Uterine smooth muscle cell (primary cell): ENCODE results near the gene HGFAC. TPM values are rescaled to one million over a fixed set of nuclear protein-coding genes. Genes with fewer than 3 reads are reported as not detected.

Experiments used
- total RNA-seq: library from RNA; depleted of rRNA; stranded (reverse); fragments of >200 nt; gene quantifications from 2 replicates; pipeline ENCODE4 v1.2.3, GENCODE V29; 2014

HGFAC gene
- total RNA-seq, result 0.11 TPM in 1 of 2 replicates, not detected in the other

GRCh38 chr4:3441501-3442459 lies at the start of gene HGFAC:
Gene HGFAC, plus strand, starts transcription at chr4:3441968. Its CDS starts 34 bp downstream, at chr4:3442002.

DNA sequence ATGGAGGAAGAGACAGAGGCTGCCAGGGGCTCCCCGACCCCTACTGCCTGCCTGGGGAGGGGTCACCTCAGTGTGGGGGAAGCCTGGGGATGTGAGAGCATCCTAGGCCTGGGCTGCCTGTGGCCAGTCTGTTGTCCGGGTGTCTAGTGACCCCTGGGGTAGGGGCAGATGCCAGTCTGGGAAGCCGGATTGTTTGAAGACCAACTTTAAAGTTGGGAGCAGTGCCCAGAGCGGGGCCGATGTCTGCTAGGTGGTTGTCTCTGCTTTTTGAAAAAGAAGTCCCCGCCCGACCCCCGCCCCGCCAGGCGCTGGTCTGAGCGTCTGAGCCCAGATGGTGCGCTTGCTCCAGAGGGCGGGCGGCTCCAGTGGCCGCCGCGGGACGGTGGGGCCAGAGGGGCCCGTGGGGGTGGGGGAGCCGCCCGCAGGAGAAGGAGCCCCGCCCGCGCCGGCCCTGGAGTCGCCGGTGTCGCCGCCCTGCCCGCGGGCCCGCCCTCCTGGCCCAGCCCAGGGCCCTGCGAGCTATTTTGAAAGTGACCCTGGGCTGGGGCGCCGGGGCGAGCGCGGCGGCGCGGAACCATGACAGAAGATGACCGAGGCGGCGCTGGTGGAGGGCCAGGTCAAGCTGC lies 21.1 kb downstream of the HGFAC start, which contains the start of gene DOK7:
TSS of gene DOK7 (plus strand) at position 517 of the 626 bp plus-strand sequence. CDS start at position 587, 70 bp downstream.

Other genes starting within 250 kb of the HGFAC start
- 0.33 and 0.37 TPM in 2 replicates for gene MSANTD1, start 192.8 kb upstream of the HGFAC start, total RNA-seq
- gene RGS12, start 148.9 kb upstream of the HGFAC start, total RNA-seq, result 19.4 and 20.6 TPM in 2 replicates
- gene DOK7, start 21.3 kb downstream of the HGFAC start, total RNA-seq, result under 0.01 TPM in 1 of 2 replicates, not detected in the other
- 88.3 and 187 TPM in 2 replicates for gene LRPAP1, start 90.5 kb downstream of the HGFAC start, total RNA-seq